KBM-7 (cell line): ENCODE results near the gene SIAH2.
"Not testable (repeated sequence)": the region's sequence is repeated elsewhere in the genome, so short reads cannot be mapped to it uniquely, and the experiment has no call there.

Experiments used
- DNase-seq: peaks from one replicate; pipeline ENCODE4 v3.0.0-alpha.2; 2015
- in situ Hi-C: fragments of 300-500 bp; cut with MboI; formaldehyde crosslinking; loops from 2 replicates; pipeline ENCODE4 v1.14.3; 2020; ENCODE audit warnings: low sequenced_read_pairs, low pct_unique_long_range_greater_than_20kb, mixed read lengths

Gene SIAH2, protein sequence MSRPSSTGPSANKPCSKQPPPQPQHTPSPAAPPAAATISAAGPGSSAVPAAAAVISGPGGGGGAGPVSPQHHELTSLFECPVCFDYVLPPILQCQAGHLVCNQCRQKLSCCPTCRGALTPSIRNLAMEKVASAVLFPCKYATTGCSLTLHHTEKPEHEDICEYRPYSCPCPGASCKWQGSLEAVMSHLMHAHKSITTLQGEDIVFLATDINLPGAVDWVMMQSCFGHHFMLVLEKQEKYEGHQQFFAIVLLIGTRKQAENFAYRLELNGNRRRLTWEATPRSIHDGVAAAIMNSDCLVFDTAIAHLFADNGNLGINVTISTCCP

DNA sequence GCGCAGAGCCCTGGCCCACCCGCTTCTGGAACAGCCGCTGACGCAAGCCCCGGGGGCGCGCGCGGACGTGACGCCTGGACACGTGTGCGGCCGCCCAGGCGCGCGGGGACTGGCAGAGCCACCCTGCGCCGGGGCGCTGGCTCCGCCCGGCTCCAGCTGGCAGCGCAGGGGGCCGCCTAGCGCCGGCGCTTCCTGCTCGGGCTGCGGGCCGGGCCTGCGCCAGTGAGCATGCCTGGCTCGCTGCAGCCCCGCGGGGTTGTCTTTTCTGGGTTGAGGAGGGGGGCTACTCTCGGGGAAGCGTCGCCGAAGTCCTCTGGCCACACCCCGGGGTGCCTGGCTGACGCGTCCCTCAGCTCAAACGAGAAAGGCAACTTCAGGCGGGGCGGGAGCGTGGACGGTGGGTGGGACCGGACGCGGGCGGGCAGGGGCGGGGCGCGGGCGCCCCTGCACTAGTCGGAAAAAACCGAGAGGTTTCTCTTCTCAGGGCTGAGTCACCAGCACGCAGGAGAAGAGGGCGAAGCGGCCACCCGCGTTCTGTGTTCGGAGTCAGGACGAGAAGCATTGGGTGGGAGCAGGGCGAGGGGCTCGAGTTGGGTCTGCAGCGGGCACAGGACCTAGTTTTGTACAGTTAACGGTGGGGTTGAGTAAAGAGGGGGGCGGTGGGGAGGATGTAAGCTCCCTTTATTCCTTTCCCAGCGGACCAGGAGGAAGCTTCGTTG, at the start of gene SIAH2:
TSS of gene SIAH2 (minus strand) at position 48 of the 719 bp plus-strand sequence. CDS start 320 bp downstream, outside the sequence.
- in situ Hi-C loops: no loop called here
- peak; percentile 92 for DNase-seq

DNA sequence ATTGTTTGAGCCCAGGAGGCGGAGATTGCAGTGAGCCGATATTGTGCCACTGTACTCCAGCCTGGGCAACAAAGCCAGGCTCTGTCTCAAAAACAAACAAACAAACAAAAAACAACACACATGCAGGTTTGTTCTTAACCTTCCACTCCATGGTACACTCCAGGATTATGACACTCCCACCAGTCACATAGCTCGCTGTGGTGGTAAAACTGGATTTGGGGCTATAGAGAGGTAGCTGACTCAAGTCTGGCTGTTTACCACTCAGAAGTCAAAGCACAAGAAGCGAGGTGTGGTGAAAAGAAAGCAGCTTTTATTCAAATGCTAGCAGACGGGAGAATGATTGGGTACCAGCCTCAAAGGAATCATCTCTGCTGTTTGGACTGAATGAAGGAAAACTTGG, 49.0 kb upstream of the SIAH2 start:
- in situ Hi-C loops: no loop called here
- DNase-seq: no peak

DNA sequence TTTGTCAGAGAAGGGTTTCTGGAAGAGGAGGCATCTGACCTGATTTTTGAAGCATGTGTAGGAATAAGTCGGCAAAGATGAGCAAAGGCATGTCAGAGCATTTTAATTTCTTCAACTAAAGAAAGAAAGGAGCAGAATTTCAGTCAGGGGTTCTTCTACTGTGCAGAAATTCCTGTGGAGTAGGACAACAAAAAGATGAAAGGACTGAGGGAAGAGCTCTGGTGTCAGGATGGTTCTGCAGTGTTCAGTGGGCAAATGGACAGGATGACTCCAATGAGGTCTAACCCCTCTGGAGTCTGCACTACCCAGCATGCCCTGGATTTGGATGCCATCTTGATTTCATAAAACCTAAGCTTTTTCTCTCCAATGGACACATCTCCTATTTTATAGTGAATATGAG, 47.7 kb upstream of the SIAH2 start:
- in situ Hi-C loops: no loop called here
- DNase-seq: no peak

DNA sequence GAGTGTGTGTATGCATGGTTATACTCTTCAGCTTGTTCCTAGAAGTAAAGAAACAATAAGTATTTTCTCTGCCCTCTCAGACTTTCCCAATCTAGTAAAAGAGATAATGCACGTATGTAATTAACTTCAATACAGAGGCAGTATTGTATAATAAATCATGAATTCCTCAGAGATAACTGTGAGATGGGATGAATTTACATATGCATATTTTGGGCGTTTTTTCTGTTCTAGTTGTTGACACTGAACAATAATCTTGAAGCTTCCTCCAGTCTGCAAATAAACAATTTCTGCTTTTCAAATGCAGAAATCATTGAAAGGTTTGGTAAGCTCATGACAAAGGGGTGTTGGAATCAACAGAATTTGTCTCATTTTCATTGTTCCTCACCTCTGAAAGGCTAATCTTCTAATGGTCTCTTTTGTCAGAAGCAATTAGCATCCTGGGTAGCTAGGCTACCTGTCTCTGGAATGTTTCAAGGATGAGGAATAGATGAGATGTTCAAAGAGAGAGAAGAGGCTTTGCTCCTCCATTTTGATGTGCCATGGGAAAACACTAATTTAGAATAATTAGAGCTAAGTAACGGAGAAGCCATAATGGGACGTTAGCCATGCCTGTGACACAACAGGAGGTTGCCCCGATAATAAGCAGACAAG, 43.3 kb upstream of the SIAH2 start:
- no peak for DNase-seq
- in situ Hi-C loops: no loop called here

DNA sequence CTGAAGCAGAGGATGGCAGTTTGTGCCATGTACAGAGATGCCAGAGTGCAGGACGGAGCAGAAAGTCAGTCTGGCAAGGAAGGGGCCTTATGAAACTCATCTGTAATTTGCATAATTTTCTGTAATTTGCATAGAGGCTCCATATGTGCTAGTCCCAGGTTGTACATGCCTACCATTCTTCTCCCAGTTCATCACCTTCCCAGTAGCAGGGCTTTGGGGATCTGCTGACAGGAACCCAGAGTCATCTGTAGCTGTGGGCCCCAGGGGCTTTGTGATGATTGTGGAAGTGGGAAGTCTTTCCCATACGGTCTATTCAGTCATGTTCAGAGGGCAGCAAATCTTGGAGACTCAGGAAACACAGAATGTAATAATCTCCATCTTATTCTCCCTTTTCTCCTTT, 42.4 kb upstream of the SIAH2 start:
- in situ Hi-C loops: no loop called here
- DNase-seq: no peak

DNA sequence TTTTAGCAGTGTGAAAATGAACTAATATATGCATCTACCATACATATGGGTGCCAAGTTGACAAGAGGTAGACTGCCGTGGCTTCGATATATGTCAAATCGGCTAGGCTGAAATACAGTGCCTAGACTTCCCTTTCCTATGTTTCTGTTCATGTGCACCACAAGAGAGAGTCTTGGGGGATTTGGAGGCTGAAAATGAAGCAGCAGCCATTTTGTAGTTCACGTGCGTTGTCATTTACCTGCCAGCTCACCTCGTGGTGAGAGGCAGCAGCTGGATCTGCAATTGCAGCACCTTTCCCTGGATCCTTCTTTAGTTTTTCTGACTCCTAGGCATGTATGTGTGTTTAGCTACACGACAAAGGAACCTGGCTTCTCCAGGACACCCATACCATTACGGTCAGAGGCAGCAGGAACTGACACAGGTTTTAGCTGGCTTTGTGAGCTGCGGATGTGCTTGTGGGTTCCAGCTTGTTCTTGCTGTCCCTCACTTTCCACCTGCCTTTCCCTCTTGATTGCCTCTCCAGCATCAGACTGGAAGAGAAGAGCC, 40.5 kb upstream of the SIAH2 start:
- in situ Hi-C loops: no loop called here
- DNase-seq: no peak

DNA sequence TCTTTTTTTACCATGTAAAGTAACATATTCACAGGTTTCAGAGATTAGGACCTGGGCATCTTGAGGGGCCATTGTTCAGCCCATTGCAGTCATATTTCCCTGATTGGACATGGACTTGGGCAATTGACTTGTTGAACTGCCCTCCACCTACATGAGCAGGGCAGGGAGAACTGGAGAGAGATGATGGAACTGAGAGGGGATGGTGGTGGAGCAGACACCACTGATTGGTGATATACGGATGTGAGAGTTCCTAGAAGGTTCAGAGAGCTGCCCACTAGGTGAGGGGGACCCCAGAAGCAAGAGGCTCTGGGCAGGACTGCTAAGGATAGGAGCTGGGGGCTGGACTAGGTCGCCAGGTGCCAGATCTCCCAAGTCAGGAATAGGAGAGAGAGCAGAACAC, 37.8 kb upstream of the SIAH2 start:
- DNase-seq: no peak
- in situ Hi-C loops: no loop called here

DNA sequence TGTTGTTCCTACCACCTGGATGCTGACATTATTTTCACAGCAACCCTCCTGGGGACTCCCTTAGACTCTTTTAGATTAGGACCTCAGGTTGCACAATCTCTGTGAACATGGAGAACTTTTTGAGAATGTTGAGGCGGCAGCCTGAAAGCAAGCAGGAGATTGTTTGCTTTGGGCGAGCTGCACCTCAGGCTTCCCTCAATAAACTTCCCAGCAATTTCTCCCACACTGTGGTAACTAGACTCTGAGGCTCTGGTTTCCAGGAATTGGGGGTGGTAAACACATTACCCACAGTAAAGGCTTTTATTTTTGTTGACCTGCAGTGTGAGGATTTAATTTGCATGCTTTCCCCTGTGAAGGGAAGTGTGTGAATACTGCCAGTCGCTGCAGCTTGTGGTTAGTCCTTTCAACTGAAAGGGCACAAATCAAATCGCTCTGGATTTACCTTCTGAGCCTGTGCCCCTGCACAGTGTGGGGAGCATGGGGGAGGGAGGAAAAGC, 35.2 kb upstream of the SIAH2 start:
- peak; percentile 41 for DNase-seq
- in situ Hi-C loops: no loop called here

DNA sequence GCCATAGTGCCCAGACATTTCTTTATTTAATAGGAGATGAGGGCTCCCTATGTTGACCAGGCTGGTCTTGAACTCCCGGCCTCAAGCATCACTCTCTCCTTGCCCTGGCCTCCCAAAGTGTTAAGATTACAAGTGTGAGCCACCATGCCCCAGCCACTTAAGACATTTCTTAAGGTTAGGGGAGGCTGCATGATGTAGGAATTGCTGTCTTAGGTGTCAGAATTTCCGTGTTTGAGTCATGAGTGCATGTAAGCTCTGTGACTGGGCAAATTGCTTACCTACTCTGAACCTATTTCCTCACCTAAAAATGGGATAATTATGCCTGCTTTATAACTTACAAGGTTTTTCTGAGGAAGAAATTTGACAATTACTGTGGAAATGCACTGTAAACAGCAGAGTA, 34.2 kb upstream of the SIAH2 start:
- in situ Hi-C loops: no loop called here
- DNase-seq: no peak

DNA sequence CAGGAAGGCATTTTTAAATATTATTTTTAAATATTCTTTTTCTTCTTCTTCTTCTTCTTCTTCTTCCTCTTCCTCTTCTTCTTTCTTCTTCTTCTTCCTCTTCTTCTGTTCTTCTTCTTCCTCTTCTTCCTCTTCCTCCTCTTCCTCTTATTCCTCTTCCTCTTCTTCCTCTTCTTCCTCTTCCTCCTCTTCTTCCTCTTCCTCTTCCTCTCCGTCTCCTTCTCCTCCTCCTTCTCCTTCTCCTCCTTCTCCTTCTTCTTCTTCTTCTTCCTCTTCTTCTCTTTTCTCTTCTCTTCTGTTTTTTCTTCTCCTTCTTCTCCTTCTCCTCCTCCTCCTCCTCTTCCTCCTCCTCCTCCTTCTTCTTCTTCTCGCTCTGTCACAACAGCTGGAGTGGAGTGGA, 33.6 kb upstream of the SIAH2 start:
- DNase-seq, in situ Hi-C loops: not testable (repeated sequence)

DNA sequence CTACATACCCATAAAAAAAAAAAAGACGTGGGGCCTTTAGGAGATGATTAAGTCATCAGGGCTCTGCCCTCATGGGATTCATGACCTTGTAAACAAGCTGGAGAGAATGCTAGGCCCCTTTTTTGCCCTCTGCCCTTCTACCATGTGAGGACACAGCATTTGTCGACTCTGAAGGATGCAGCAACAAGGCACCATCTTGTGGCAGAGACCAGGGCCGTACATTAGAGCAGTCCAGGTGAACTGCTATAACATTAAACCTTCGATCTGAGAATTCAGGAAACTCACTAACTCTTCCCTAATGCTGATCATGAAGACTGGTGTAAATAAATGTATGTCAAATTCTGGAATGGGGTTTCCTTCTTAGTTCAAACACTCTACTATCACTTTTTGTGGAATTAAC, 30.7 kb upstream of the SIAH2 start:
- no peak for DNase-seq

DNA sequence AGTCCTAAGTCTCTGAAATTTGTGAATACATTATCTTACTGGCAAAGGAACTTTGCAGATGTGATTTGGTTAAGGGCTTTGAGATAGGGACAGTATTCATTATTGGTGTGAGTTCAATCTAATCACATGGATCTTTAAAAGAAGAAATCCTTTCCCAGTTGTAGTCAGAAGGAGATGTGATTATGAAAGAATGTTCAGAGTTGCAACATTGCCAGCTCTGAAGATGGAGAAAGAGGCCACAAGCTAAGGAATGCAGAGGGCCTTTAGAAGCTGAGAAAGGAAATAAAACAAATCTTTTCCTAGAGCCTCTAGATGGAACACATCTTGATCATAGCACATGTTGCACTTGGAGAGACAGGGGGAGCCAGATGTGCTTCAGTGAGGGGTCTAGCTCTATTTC, 27.7 kb upstream of the SIAH2 start:
- in situ Hi-C loops: no loop called here

More for the DNA sequence above, 30.7 kb upstream of the SIAH2 start:
- in situ Hi-C loops: no loop called here

DNA sequence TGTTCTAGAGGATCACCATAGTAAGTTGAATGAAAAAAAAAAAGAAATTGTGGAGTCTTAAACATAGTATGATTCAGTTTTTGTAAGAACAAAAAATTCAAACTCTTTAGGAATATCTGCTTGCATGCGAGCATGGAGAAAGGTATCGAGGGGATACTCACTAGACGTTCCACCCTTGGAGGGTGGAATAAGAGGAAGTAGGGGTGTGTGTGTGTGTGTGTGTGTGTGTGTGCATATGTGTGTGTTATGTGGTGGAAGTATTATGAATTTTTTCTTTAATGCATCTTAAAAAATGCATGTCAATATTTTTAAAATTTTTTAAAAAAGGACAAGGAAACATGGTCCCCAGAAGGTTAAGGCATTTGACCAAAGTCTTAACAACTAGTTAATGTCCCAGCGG, 26.5 kb upstream of the SIAH2 start:
- peak; percentile 54 for DNase-seq
- in situ Hi-C loops: no loop called here

More for the DNA sequence above, 27.7 kb upstream of the SIAH2 start:
- no peak for DNase-seq

DNA sequence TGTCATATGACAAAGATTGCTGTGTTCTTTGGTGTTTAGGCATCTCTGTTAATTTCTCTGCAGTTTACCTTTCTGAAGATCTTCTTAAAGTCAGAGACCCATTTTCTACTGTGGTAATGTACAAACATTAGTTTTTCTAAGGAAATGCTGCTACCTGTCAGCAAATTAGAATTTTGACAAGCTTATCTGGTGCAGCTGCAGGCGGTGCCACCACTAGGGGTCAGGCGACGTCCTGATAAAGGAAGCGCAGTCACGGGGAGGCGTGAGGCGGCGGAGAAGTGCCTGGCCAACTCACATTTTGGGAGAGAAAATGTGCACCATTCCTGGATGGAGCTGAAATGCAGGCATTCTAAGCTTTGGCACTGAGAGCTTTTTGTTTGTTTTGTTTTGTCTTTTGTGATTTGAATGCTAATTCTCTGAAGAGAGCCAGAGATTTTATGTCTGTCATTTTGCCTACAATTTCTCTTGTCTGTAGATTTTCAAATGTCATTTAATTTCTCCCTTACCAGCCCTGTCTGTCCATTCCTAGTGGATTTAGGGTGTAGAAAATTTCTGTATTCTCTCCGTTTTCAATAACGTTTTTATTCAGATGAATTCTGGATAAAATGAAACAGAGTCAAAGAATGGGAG, 24.9 kb upstream of the SIAH2 start:
- in situ Hi-C loops: no loop called here
- peak; percentile 69 for DNase-seq

DNA sequence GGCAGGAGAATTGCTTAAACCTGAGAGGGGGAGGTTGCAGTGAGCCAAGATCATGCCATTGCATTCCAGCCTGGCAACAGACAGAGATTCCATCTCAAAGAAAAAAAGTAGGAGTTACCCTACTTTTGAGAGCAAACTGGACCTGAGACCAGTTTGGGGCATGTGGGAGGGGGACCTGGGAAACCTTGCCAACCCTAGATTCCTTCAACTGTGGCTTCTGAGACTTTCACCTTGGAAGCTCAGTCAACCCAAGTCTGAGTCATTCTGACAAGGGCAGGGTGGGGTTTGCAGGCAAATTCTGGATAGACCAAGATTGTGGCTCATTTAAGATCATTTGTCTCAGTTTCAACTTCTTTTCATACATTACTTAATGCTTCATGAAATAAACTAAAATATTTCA, 23.8 kb upstream of the SIAH2 start:
- in situ Hi-C loops: no loop called here
- DNase-seq: no peak

DNA sequence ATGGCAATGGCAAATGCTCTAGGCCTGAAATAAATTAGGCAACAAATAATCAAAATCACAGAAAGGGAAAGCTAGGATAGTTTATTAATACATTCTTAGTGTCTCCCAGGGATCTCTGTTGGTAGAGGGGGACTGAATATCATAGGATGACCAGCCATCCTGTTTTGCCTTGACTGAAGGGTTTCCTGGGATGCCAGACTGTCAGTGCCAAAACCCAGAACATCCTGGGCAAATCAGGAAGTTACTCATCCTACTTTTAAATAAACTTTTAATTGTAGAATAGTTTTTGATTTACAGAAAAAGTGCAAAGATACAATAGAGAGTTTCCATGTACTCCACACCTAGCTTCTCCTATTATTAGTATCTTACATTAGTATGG, 21.8 kb upstream of the SIAH2 start:
- in situ Hi-C loops: no loop called here
- DNase-seq: no peak

DNA sequence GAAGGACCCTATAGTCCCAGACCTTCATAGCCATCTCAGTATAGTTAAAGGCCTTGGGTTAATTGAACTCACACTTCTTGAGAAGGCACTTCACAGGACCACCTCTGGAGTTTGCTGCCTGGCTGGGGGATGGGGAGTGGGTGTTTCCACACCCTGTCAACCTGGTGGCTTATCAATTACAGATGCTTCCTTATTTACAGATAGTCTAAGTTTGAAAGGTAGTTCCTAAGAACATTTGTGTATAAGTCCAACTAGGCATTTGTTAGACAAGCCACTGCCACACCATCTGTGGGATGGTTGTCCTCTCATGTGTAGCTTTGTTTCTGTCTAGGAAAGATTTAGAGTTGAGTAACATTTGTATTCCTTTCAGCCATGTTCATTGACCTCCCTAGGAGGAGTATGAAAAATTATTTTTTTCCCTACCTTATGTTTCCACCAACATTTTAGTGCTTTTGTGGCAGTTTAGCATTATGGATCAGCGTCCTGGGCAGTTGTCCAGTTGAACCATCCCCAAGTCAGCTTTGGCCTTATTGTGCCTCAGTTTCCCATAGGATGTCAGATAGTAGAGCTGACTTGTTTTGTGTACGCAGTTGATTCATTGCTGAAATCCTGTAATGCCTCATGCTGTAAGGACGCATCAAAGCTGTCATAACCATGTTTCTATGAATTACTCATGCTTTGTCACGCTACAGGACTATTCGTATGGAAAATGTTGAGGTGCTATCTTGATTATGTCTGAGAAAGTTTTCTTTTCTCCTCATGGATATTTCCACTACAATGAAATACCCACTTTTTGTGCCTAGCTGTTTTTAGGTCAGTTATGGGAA, 21.2 kb upstream of the SIAH2 start:
- in situ Hi-C loops: no loop called here
- DNase-seq: no peak

DNA sequence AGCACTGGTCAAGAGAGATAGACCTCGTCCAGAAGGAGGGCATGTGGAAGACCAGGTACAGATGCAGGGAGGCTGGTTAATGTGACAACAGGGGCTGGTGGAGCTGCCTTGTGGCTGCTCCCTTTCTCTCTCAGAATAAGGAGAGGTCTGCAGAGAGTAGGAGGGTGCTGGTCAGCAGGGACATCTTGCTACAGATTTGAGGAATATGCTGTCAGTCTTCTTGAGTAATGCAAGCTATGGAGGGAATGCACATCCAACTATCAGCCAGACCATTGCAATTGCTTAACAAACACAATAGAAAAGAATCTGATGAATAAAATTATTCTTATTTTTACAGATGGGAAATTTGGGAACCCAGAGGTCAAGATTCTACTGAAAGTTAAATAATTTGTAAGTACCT, 20.3 kb upstream of the SIAH2 start:
- no peak for DNase-seq
- in situ Hi-C loops: no loop called here

DNA sequence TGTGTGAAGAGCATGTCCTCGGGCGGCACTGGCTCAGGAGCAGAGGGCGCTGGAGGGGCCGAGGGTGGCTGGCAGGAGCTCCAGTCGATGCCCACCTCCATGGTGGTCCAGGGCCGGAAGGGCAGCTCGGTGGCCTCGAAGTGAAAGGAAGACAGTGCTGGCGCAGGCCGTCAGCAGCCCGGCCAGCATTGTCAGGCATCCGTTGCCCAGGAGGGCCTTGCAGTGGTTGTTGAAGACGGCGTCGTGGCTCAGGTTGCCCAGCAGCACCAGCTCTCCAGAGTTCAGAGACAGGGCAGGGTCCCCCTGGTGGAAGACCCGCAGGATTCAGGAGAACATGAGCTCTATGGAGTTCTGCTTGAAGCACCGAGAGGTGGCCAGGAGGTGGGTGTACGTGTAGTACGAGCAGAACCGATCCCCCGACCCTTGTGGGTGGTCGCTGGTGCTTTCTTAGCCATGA, 16.5 kb upstream of the SIAH2 start:
- in situ Hi-C loops: no loop called here
- DNase-seq: no peak
